ENCODE measurements around the gene SERPINA9.
"Not testable (repeated sequence)": the region's sequence is repeated elsewhere in the genome, so short reads cannot be mapped to it uniquely, and the experiment has no call there.

SERPINA9 gene

DNA sequence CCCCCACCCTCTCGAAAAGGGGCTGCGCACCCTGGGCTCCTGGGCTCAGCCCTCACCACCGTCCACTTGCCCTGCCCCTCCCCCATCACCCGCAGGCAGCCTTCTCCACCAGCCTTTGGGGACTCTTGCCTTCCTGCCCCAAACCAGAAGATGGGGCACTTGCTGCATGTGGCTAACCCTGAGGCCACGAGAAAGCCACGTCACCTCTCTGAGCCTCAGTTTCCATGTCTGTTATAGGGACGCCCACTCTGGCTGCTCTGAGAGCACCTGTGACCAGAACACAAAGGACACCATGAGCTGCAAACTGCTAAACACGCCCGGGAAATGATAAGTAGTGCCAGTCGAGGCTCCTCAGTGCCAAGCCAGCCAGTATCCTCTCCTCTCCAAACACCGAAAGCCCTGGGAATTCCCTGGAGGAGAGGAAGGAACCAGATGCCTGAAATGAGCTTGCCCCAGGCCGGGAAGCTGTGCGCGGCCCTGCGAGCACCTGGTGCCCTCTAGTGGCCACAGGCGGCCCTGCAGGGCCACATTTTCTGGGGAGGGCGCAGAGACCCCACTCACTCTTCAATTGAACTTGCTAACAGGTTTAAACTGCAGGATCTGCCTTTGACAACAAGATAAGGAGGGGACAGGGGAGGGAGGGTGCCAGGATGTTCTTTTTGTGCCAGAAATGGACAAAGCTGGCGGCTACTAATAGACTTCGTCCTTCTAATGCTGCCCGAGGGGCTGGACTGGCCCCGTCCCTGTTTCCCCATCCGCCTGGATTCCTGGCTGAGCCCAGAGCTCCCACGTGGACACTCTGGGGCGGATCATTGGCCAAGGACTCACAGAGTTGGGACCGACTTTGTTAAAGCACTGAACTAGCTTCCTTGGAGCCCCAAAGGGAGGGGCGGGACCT is 10.2 kb upstream of the SERPINA9 start:
- no peak for FAIRE-seq

DNA sequence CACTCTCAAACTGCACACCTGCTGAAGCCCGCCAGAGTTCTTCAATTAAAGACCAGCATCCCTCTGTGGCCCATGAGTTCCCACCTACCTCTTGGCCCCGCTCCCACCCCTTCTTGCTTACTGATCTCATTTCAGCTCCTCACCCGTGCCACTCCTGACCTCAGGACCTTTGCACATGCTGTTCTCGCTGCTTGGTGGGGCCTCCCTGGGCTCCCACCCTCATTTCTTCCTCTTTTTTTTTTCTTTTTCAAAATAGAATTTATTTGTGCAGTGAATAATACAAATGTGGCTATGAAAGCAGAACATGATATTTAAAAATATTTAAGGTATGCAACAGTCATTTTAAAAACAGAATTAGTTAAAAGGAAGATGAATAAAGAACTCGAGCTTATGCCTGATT is 8.5 kb upstream of the SERPINA9 start:
- no peak for FAIRE-seq

DNA sequence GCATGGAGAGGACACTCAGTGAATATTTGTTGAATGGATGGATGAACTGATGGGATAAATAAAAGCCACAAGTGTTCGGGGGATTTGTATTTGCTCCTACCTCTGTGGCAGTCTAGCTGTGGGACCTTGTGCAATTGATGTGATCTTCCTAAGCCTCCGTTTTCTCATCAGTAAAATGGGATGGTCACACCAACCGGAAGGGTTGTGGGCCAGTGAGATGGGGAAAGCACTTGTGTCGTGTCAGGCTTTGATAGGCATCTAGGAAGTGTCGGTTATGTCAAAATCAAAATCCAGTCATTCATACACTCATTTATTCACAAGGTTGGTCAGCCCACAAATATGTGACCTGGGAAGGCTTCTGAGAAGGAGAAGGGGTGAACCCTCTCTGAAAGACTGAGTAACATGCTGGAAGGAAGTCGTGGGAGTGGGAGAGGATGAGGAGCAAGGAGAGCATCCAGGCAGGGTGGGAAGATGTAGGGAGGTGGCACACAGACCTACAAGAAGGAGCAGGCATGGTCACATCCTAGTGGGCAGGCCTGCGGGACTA is 7.8 kb upstream of the SERPINA9 start:
- no peak for FAIRE-seq

DNA sequence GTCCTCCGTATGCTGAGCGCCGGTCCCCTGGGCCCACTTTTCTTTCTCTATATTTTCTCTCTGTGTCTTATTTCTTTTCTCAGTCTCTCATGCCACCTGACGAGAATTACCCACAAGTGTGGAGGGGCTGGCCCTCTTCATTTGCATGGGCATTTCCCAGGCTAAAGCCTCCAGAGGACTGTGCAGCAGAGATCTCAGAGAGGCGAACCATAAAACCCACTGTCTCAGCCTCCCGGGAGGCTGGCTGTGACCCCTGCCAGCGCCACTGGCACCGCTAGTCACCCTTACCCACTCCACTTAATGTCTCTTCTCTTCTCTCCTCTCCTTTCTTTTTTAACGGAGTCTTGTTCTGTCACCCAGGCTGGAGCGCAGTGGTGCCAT is 7.1 kb upstream of the SERPINA9 start:
- no peak for FAIRE-seq

DNA sequence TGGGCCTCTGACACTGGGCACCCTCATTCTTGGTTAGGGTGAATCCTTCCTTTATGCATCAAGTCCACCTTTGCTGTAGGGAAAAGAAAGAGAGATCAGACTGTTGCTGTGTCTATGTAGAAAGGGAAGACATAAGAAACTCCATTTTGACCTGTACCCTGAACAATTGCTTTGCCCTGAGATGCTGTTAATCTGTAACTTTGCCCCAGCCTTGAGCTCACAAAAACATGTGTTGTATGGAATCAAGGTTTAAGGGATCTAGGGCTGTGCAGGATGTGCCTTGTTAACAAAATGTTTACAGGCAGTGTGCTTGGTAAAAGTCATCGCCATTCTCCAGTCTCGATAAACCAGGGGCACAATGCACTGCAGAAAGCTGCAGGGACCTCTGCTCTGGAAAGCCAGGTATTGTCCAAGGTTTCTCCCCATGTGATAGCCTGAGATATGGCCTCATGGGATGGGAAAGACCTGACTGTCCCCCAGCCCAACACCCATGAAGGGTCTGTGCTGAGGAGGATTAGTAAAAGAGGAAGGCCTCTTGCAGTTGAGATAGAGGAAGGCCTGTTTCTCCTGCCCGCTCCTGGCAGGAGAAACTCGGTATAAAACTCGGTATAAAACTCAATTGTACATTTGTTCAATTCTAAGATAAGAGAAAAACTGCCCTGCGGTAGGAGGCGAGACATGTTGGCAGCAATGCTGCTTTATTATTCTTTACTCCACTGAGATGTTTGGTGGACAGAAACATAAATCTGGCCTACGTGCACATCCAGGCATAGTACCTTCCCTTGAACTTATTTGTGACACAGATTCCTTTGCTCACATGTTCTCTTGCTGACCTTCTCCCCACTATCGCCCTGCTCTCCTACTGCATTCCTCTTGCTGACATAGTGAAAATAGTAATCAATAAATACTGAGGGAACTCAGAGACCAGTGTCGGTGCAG is 6.4 kb upstream of the SERPINA9 start:
- not testable (repeated sequence) for FAIRE-seq

DNA sequence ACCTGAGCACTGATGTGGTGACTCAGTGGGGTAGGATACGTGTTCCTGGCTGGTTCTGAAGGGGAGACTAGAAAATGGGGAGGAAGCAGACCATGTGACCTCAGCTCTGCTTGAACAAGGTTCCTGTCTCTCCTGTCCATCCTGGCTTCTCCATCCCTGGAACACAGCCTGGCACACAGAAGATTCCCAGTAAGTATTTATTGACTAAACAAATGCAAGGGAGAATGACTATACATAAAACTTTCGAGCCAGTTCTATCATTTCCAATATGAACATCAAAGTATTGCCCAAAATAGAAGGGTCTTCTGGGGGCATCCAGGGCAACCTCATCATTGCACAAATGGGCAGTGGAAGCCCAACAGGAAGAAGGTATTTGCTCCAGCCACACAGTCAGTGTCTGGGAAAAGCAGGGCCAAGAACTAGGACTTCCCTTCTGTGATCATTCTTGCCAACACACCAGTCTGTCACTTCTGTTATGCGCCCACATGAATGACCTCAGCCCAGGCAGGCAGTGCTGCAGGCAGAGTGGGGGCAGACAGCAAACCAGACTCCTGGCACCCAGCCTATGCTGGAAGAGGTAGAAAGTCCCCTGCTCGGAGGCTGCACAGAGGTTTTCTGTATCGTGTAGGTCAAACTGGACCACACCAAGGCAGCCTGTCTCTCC is 5.6 kb upstream of the SERPINA9 start:
- no peak for FAIRE-seq

DNA sequence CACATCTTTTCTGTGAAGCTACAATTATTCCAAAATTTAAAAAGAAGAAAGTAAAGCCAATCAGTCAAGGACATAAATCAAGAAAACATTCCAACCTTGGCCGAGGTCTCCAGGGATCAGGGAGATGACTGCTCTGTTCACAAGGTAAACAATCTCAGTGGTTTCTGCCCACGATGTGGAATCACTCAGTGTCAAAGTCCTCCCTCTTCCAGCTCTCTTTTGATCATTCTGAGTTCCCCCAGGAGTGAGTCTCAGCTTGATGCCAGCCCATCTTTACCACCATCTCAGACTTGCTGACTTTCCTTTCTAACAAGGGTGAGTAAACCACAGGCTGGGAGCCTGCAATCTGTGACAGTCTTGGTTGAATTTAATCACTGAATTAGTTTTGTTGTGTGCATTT is 4.8 kb upstream of the SERPINA9 start:
- FAIRE-seq = no peak

DNA sequence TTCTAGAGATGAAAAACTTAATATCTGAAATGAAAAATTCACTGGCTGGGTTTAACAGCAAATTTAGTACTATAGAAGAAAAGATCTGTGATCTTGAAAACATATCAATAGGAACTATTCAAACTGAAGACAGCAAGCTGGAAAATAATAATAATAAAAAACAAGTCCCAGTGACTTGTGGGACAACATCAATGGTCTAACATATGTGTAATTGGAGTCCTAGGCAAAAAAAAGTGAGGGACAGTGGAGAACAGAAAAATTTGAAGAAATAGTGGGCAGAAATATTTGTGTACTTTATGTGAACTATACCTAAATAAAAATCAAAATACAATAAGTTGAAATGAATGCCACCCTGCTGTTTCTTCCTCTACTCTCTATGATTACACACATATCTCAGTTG is 2.4 kb upstream of the SERPINA9 start:
- no peak for FAIRE-seq

DNA sequence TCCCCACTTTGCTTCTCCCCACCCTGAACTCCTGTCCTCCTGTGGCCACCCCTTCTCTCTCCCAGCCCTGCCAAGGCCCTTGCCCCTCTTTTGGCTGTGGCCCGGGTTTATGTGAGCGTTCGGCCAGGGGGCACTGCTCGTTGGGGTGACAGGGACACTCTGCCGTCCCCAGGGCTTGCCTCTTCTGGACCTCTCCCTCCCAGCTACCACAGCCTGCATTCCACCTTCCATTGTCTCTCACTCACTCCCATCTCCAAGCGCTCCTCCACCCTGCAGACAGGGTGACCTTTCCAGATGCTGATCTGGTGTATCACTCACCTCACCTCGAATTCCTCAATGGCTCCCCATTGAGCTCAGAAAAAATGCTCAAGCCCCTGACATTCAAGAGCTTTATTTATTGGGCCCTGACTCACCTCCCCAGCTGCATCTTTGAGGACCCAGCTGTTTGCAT is 1.4 kb downstream of the SERPINA9 start:
- FAIRE-seq = no peak

DNA sequence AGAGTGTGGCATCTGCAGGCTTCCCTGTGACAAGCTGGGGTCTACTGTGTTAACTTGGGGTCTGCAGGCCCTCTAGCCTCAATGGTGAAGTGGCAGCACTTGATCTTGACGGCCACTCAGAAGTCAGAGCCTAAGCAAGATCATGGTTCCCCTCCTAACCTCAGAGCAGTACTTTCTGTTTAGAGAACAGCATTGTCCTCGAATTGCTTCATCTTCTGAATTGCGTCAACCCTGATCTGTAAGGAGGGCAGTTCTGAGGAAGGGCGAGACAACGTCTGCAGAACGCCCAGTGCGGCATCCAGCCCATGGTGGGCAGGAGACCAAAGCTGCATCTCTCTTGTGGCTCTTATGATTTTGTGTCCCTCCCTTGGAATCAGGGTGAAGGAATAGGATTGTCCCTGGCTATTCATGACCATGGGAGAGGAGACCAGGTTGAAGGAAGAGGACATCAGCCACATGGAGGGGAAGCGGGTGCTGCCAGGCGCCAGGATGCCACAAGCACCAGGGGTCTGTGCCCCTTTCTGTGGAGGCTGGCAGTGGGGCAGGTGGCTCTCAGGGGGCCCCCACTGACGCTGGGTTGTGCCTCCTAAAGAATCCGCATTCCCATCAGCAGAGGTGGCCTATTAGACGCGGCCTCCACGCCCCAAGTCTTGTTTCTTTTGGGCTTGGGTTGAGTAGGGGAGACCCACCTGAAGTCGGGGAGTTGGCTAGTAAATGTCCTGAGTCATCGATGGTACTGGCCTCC is 2.2 kb downstream of the SERPINA9 start:
- FAIRE-seq = no peak

DNA sequence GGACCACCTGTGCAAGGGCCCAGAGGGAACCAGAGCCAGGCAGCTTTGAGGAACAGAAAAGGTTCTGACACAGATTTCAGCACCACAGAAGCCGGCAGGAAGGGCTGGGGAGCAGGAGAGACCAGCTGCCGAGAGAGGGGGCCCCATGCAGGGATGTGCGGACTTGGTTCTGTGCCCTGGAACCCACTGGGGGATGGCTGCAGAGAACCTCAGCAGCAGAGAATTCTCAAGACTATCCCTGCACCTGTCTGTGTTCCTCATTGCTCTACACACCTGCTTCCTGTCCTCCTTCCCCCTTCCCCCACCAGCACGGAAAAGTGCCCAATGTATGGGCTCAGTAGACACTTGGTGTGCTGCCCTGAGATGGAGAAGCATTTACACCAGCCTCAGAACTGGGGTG is 3.2 kb downstream of the SERPINA9 start:
- no peak for FAIRE-seq

DNA sequence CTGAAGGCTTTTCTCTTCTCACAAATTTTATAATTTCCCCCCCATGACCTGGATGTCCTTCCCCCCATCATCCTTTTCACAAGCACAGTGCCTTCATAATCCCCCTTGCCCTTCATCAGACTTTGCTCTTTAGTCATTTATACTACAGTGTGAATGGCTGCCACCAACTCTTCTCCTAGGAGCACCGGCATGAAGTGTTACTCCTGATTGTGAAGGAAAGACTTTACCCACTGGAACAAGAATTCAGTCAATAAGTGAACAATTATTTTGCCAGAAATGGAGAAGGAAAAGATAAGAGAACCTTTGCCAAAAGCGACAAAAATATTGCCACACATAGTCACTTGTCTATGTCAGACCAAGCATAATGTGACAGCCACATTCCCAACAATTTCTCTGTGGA is 5.0 kb downstream of the SERPINA9 start:
- FAIRE-seq = no peak

DNA sequence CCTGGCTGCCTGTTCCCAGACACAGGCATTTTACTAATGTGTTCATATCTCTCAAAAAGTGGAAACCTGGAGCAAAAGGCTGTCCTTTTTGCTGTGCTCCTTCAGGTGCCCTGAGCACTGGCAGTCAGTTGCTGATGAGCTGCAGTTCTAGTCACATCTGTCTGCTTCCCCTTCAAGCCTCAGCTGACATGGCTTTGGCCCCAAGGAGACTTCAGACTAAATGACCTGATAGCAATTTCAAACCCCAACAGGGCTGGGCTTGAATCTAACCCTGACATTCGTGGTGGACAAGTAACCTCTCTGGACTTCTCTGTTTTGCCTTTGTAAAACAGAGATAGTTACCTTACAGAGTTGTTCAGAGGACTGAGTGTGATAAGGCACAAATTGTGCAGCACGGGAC is 5.7 kb downstream of the SERPINA9 start:
- FAIRE-seq = no peak

DNA sequence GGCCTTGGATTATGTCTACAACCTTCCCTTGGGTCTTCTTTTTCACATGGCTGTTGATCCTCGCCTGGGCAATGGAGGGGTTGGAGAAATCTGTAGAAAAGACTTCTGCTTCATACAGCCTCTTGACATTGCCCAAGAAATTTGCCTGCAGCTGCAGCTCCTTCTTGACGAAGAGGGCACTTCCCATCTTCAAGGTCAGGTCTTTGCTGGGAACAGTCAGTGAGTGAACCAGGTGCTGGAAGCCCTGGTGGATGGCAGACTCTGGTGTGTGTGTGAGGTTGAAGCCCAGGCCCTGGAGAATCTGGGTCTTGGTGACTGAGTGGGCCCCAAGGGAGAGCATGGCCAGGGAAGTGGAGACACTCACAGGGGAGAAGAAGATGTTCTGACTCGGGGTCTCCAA is 6.7 kb downstream of the SERPINA9 start:
- no peak for FAIRE-seq

DNA sequence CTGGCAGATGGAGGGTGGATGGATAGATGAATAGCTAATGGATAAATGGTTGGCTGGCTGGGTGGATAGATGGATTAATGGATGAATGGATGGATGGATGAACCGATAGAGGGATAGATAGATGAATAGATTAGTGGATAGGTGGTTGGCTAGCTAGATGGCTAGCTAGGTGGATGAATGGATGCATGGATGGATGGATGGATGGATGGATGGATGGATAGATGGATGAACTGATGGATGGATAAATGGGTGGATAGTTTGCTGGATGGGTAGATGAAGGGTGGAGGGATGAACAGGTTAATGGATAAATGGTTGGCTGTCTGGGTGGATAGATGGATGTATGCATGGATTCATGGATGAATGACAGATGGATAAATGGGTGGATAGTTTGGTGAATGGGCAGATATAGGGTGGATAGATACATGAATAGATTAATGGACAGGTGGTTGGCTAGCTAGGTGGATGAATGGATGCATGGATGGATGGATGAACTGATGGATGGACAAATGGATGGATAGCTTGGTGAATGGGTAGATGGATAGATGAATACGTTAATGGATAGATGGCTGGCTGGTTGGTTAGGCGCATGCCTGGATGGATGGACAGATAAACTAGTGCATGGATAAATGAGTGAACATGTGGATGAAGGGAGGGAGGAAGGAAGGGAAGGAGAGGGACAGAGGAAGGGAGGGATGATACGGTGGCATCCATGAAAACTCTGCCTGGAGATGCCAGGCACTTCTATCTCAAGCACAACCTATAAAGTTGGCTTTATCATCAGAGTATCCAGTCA is 8.1 kb downstream of the SERPINA9 start:
- FAIRE-seq = no peak

DNA sequence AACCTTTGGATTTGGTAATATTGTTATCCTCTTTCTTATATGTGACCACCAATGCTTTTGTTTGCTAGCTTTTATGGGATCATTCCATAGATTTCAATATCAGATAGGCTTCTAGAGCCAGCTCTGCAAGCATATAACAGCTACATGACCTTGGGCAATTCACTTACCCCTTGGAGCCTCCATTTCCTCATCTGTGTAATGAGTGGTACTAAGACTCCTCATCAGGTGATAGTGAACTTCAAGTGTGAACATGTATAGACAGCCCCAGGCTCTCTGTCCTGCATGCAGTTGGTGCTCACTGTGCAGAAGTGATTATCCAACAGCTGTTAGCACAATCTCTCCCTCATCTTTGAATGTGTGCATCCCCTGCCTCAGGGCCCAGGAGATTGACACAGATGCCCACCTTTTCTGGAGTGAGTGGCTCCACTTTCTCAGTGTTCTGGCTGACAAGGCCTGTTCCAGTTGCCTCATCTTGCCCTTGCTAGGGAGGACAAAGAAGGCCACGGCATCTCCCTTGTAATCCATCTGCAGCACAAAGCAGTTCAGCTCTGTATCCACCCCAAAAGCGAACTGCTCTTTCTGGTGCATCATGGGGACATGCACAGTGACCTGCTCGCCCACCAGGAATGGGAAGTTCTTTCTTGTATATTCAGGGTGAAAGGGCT is 9.2 kb downstream of the SERPINA9 start:
- FAIRE-seq = no peak

DNA sequence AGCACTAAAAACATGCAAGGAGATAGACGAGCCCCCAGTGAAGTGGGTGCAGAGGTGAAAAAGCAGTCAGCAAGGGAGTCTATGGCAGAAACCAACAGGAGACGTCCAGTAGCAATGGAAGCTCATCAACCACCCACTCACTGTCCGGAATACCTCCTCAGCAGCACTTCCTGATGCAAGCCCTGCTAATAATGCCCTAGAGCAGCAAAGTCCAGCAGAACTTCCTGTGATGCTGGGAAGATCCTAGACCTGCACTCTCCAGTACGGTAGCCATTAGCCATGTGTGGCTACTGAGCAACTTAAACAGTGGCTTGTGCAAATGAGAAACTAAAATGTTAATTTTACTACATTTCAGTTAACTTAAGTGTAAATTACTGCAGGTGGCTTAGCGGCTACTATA is 11.0 kb downstream of the SERPINA9 start:
- FAIRE-seq = no peak

DNA sequence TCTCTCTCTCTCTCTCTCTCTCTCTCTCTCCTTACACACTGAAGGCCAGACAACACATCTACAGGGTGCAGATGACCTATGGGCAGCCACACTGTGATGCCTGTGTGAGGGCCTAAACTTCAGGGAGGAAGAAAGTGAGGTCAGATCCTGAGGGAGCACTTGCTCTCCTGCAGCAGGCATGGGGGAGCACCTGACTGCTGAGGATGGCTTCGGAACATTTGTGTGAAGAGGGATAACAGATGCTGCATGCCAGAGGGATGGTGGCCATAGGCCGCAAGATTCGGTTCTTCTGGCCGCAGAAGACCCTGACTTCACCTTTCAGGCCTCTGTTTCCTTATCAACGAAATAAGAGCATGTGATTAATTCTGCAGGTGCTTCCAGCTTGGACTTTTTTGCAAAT is 11.7 kb downstream of the SERPINA9 start:
- no peak for FAIRE-seq

DNA sequence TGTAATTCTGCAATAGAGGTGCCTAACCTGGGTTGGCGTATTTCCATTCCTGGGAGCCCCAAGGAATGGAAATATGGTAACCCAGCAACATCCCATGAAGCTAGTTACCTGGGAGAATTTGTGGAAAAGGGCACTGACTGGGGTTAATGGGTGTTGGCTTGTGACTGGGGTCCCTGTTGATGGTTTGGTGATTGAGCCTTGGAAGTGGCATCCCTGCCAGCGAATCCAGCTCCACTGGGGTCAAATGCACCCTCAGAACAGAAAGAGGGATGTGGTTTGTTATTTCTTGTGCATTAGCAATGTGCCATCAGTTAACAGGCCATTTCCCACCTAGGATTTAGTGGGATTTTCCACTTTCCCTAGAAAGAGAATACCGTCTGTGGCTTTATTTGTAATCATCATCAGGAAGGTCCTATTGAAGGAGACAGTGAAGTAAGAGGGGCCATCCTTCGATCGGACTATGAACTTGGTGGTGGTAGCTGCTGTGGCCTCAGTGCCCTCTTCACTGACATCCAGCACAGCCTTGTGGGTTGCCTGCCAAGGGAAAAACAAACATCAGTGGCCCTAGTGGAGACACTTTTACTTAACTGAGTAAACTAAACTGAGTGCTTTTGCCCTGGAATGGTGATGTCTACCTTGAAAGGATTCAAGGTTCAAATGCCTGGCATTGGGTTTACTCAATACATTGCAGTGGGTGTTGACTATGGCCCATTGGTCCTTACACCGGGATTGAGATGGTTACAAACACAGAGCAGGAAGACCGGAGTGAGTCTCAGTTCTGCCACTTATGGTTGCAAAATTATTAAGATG is 13.0 kb downstream of the SERPINA9 start:
- no peak for FAIRE-seq

DNA sequence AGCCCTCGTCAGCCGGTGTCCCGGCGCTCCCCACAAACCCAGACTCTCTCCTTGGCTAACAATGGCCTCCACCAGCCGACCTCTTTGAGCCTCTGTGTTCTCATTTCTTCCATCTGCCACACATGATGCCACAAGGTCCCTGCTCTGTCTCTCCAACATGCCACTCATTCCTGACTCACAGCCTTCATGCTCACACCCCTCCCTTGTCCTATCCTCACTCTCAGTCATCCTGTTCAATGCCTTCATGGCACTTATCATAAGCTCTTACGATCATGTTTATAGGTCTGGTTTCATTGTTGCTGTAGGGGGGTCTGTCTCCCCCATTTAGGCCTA is 13.8 kb downstream of the SERPINA9 start:
- no peak for FAIRE-seq

Measured in islet of Langerhans (tissue), 1 donor.